Measurements from ENCODE around the gene NEGR1.

DNA sequence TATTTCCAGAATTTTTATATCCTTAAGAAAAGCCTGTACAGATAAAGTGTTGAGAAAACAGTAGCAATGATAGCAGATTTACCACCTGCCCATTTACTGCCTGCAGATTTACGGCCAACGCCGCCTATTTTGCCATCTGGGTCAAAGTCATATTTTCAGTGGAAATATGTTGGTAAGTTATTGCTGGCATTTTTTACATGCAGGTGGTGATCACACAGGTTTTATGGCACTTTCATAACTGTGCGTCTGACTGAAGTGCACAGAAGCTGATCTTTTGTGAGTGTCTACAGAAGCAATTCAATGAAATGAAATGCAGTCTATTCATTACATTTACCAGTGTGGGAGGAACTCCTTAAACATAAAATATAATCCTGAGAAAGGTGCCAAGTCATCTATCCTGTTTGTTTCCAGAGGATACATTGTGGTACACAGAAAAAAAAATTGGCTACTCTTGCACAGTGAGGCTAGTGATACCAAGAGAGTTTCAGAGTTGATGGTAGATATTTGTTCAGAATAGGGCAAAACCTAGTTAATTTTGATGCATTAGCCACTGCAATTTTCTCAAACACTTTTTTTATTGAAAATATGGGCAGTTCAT, 458.5 kb downstream of the NEGR1 start:
- TF ChIP-seq EZH2 (IDR thresholded peaks at IDR 0.05; ENCODE audit: borderline replicate concordance) (no peak), EZH2phosphoT487 (IDR thresholded peaks at IDR 0.05; ENCODE audit: low read depth, severe bottlenecking, unreplicated experiment) (no peak)

Data from hepatocyte (in vitro differentiated cells).